WI38 (cell line): Measurements from ENCODE around the gene FPR1.

Experiments used
- H3K4me3 ChIP-seq: 2 replicates; pipeline ENCODE4 v1.5.1; 2011; ENCODE audit warnings: low read depth, mild to moderate bottlenecking, control low read depth, low read length
- TF ChIP-seq, protein P1 (sequence below): IDR thresholded peaks from 2 replicates; pipeline ENCODE4 v1.5.1; 2012; ENCODE audit warnings: low read depth, mild to moderate bottlenecking, control low read depth, low read length

The FPR1 gene

DNA sequence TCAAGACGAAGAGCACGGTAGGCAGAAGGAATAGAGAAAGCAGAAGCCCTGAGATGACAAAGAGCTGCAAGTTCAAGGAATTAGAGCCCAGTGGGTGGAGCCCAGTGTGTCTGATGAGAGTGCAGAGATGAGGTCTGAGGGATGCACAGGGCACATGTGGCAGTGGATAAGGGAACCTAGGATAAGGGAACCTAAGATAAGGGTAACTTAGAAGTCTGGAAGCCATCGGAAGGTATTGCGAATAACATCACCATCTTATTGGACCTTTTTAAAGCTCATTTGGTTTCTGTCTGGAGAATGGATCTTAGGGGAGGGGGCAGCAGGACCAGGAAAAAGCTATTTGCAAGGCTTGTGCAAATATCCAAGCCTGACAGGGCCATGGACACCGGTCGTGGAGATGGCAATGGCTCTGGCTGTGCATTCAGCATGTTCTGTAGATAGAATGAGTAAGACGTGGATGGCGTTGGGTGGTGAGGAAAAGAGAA lies 44.6 kb upstream of the FPR1 start:
- TF ChIP-seq, protein P1, sequence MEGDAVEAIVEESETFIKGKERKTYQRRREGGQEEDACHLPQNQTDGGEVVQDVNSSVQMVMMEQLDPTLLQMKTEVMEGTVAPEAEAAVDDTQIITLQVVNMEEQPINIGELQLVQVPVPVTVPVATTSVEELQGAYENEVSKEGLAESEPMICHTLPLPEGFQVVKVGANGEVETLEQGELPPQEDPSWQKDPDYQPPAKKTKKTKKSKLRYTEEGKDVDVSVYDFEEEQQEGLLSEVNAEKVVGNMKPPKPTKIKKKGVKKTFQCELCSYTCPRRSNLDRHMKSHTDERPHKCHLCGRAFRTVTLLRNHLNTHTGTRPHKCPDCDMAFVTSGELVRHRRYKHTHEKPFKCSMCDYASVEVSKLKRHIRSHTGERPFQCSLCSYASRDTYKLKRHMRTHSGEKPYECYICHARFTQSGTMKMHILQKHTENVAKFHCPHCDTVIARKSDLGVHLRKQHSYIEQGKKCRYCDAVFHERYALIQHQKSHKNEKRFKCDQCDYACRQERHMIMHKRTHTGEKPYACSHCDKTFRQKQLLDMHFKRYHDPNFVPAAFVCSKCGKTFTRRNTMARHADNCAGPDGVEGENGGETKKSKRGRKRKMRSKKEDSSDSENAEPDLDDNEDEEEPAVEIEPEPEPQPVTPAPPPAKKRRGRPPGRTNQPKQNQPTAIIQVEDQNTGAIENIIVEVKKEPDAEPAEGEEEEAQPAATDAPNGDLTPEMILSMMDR: no peak
- H3K4me3 ChIP-seq: no peak overlapping the region

GRCh38 chr19:51794885-51795490 lies 43.3 kb upstream of the FPR1 start, which contains the start of gene FPR3:
Gene FPR3, plus strand, starts transcription at chr19:51795157. Its CDS starts 28,592 bp downstream, at chr19:51823749.
- H3K4me3 ChIP-seq: no peak within 1 kb of the TSS

DNA sequence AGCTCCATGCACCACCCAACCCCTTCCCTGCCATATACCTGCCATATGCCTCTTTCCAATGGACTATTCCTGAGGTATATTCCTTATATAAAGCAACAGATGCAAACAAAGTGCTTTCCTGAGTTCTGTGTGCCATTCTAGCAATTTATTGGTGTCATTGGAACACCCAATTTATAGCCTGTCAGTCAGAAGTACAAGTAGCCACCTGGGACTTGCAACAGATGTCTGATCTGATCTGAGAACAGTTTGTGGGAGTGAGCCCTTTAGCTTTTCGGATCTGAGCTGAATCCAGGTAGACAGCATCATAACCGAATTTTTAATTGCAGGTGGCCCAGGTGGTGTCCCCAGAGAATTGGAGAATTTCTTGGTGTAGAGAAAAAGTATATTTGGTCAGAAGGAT lies 42.3 kb upstream of the FPR1 start:
- TF ChIP-seq, protein P1: no peak
- H3K4me3 ChIP-seq: no peak overlapping the region

More at GRCh38 chr19:51794885-51795490, 43.3 kb upstream of the FPR1 start, which contains the start of gene FPR3:
- TF ChIP-seq, protein P1: no peak

- TF ChIP-seq, protein P1: no peak
- H3K4me3 ChIP-seq: no peak overlapping the region
Measured at GRCh38 chr19:51792932-51793331, 41.3 kb upstream of the FPR1 start.

DNA sequence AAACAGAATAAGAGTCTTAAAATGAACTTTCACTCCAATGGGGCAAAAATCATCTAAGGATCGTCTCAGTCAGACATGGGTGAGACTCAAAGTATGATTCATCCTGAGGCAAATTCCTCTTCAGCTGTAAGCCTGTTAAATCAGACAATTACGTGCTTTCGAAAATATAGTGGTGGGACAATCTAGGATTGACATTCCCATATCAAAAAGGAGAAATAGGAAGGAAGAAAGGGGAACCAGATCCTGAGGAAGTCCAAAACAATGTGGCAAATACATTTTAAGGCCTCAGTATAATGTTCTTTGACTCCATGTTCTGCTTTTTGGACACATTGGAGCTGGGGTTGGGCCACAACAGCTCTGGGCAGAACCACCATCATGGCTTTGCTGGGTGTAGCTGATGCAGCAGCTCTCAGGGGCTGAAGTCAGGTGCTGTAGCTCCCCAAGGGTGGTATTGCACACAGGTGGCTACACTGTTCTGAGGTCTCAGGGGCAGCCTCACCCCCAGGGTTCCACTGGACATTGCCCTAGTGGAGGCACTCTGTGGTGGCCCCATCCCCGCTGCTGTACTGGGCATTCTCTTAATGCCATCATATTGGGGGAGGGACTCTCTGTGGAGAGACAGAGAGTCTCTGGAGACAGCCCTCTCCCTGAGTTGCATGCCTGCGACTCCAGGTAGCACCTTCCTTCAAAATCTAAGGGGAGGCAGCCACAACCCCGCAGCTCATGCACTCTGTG lies 37.5 kb upstream of the FPR1 start:
- H3K4me3 ChIP-seq: no peak overlapping the region
- TF ChIP-seq, protein P1: no peak

GRCh38 chr19:51788029-51788428 lies 36.4 kb upstream of the FPR1 start:
- H3K4me3 ChIP-seq: no peak overlapping the region
- TF ChIP-seq, protein P1: no peak
